HUES6 (cell line): ENCODE measurements around the gene VAC14.

Source experiments
- H3K27ac ChIP-seq: 2 replicates; pipeline ENCODE4 v1.7.0; 2013; ENCODE audit warnings: low read depth, mild to moderate bottlenecking, low read length, inconsistent platforms
- H3K27me3 ChIP-seq: 2 replicates; pipeline ENCODE4 v1.6.1; 2013; ENCODE audit warnings: low read length; ENCODE audit not compliant: control insufficient read depth, insufficient read depth
- H3K36me3 ChIP-seq: 2 replicates; pipeline ENCODE4 v1.6.1; 2013; ENCODE audit warnings: low read length; ENCODE audit not compliant: control insufficient read depth, insufficient read depth
- H3K4me1 ChIP-seq: 2 replicates; pipeline ENCODE4 v1.6.1; 2013; ENCODE audit warnings: low read length; ENCODE audit not compliant: control insufficient read depth, insufficient read depth
- H3K4me3 ChIP-seq: 2 replicates; pipeline ENCODE4 v1.5.1; 2013; ENCODE audit warnings: low read depth, low read length
- H3K9ac ChIP-seq: one replicate; pipeline ENCODE4 v1.6.1; 2013; ENCODE audit warnings: mild to moderate bottlenecking, low read length
- H3K9me3 ChIP-seq: 2 replicates; pipeline ENCODE4 v1.6.1; 2013; ENCODE audit warnings: low read depth, low read length; ENCODE audit not compliant: control insufficient read depth, insufficient read depth

Gene VAC14

DNA sequence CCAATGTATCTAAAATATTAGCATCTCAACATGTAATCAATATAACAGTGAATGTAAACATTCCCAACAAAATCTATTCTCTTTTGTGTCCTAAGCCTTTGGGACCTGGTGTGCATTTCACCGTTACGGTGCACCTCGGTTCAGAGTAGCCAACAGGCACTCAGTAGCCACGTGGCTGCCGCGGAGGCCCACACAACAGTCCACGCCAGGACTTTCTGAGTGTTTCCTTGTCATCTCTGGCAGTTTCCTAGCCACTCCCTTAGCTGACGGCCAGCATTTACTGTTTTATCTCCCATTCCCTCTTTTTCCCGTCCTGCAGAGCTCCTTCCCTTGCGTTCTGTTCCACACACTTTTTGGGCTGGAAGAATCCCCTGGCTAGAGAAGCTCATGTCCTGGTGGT is 36.3 kb downstream of the VAC14 start:
- H3K9ac ChIP-seq: no peak overlapping the region
- peaks cover 22% of the 10 kb centered on the region for H3K4me1 ChIP-seq
- no peak overlapping the region for H3K4me3 ChIP-seq
- H3K36me3 ChIP-seq: peaks cover 30% of the 10 kb centered on the region
- no peaks in the 10 kb centered on the region for H3K9me3 ChIP-seq
- H3K27me3 ChIP-seq: no peaks in the 10 kb centered on the region
- no peak overlapping the region for H3K27ac ChIP-seq

DNA sequence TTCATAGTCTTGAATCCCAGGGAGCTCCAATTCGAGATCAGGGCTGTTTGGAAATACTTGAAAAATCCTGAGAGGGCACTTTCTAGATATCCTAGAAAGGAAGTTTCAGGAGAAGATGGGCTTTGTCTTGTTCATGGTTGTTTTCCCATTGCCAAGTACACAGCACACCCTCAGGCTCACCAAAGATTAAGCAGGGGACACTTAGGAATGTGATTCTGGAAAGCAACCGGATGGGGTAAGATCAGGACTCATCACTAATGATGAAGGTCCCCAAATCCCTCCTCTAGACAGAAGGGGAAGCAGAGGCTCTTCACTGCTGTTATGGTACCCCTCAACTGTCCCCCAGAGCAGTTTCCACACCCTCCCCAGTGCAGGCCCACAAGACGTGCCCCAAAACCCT is 40.7 kb downstream of the VAC14 start:
- Histone ChIP-seq H3K27me3 (no peaks in the 10 kb centered on the region), H3K9ac (peak overlapping the region; percentile 76), H3K27ac (peak overlapping the region; percentile 71; the same call in 1 of the 2 replicates), H3K36me3 (peaks cover 34% of the 10 kb centered on the region), H3K4me1 (peaks cover 24% of the 10 kb centered on the region), H3K9me3 (no peaks in the 10 kb centered on the region), H3K4me3 (no peak overlapping the region; the same call in 1 of the 2 replicates)

DNA sequence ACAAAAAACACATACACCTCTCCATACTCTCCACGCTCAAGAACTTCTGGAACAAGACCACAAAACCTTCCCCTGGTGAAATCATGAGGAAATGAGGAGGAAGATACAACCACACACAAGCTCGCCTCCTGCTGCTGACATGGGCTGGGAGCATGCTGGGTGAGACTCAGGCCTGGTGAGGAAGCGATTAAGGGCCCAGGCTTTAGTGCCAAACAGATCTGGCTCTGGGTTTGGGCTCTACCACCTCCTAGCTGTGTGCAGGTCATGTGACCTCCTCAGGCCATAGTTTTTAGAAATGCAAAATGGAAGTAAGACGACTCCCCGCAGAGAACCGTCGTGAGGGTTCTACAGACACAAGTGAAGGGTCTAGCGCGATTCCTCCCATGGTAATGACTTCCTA is 41.3 kb downstream of the VAC14 start:
- peaks cover 36% of the 10 kb centered on the region for H3K36me3 ChIP-seq
- no peak overlapping the region for H3K4me3 ChIP-seq
- no peaks in the 10 kb centered on the region for H3K27me3 ChIP-seq
- peak overlapping the region; percentile 76 for H3K9ac ChIP-seq
- no peaks in the 10 kb centered on the region for H3K9me3 ChIP-seq
- peak overlapping the region; percentile 71; the same call in 1 of the 2 replicates for H3K27ac ChIP-seq
- H3K4me1 ChIP-seq: peaks cover 24% of the 10 kb centered on the region

DNA sequence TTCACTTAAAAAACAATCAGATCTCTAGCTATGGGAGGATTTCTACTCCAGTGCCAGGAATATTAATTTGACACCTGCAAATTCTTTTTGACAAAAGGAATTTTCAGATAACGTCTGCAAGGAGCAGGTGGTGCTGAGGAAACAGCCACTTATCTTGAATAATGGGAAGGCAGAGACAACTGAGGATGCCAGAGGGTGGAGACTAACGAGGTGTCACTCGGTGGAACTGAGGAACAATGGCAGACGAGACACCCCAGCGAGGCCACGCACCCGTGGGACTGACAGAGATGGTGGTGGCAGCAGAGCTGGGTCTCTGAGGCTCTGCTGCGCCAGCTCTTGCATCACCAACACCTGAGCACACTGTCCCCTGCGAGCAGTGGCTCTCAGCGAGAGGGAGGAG is 42.2 kb downstream of the VAC14 start:
- Histone ChIP-seq H3K27me3 (no peaks in the 10 kb centered on the region), H3K9me3 (no peaks in the 10 kb centered on the region), H3K9ac (no peak overlapping the region), H3K4me3 (no peak overlapping the region), H3K36me3 (peaks cover 36% of the 10 kb centered on the region), H3K4me1 (peaks cover 24% of the 10 kb centered on the region), H3K27ac (no peak overlapping the region; the same call in 1 of the 2 replicates)

DNA sequence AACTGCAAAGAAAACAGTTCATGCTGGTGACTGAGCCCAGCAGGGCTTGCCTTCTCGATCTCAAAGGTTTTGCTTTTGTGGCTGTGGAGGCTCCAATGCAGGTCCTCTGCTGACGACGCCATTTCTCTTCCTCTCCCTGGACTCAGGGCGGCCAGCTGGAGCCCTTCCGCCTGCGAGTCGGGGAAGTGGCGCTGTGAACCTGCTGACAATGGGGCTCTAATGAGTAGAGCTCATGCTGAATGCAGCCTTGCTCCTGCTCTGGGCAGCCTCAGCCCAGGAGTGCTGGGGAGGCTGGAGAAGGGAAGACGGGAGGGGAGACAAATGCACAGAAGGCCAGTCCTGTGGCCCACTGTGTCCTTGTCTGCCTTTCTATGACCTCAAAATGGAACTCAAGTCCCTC is 43.8 kb downstream of the VAC14 start:
- Histone ChIP-seq H3K27ac (no peak overlapping the region), H3K36me3 (peaks cover 31% of the 10 kb centered on the region), H3K4me3 (no peak overlapping the region), H3K27me3 (no peaks in the 10 kb centered on the region), H3K4me1 (peaks cover 24% of the 10 kb centered on the region), H3K9me3 (no peaks in the 10 kb centered on the region), H3K9ac (no peak overlapping the region)

DNA sequence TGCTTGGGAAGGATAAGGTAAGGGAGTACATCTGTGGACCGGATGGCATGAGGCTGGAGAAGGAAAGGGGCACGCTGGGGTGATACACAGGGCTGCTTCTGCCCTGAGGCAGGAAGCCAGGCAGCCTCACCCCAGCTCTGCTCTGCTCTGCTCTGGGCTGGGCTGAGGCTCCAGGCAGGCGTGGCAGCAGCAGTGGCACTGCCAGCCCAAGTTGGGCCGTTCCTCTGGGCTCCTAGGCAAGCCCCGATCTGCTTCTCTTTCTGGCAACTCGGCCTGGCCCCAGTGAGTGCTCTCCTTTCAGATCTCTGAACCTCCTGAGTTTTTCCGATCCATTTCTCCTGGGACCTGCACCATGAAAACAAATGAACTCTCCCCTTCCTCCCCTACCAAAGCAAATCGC is 44.9 kb downstream of the VAC14 start:
- Histone ChIP-seq H3K4me1 (peaks cover 17% of the 10 kb centered on the region), H3K9ac (no peak overlapping the region), H3K27ac (no peak overlapping the region)

DNA sequence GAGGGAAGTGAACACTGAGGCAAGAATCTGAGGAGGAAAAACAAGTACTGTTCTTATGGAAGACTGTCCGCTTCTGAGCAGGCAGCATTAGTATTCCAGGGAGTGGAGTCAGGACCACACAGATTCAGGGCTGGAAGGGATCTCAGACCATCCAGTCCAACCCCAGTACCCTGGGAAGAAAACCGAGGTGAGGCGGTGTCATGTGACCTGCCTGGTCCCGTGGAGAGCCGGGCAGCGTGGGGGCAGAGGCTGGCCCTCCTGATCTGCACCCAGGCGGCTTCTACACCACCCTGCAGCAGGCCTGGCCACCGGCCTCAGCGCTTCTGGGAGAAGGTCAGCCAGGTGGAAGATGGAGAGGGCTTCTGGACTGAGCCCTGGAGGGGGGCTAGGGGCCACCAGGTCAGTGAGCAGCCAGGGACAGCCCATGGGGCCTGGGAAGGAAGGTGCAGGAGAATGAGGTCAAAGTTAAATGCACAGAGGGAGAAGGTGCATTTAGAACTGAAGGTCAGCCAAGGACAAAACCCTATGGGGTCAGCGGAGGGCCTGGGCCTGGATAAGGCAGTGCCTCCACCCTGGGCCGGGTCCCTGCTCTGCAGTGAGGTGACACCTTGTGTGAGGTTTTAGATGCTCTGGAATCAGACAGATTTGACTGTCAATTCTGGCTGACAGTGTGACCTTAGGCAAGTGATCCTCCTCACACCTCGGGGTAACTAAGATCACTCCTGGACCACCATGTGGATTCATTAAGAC is 45.9 kb downstream of the VAC14 start:
- H3K27me3 ChIP-seq: no peaks in the 10 kb centered on the region
- no peak overlapping the region for H3K27ac ChIP-seq
- no peak overlapping the region for H3K4me3 ChIP-seq
- no peak overlapping the region for H3K9ac ChIP-seq
- H3K9me3 ChIP-seq: no peaks in the 10 kb centered on the region
- H3K4me1 ChIP-seq: peaks cover 17% of the 10 kb centered on the region
- peaks cover 22% of the 10 kb centered on the region for H3K36me3 ChIP-seq

More for the DNA sequence above, 44.9 kb downstream of the VAC14 start:
- Histone ChIP-seq H3K9me3 (no peaks in the 10 kb centered on the region), H3K27me3 (no peaks in the 10 kb centered on the region), H3K36me3 (peaks cover 22% of the 10 kb centered on the region), H3K4me3 (no peak overlapping the region)

DNA sequence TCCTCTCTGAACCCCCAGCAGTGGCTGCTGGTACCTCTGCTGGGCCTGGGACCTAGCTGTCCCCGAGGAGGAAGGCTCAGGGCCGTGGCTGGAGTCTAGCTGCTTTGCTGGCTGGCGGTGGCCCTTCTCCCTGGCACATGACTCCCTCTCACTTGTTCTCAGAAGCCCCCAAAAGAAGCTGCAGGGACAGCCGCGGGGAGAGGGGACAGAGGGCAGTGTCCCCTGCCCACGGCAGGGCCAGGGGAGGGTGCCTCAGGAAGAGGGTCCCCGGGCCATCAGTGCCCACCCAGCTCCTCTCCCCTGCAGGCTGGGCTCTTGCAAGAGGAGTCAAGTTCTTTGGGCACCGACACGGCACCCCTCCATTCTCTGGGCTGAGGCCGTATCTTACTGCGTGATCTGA is 46.6 kb downstream of the VAC14 start:
- Histone ChIP-seq H3K9me3 (no peaks in the 10 kb centered on the region), H3K36me3 (peaks cover 22% of the 10 kb centered on the region), H3K4me3 (no peak overlapping the region), H3K4me1 (peaks cover 16% of the 10 kb centered on the region), H3K9ac (no peak overlapping the region), H3K27me3 (no peaks in the 10 kb centered on the region), H3K27ac (no peak overlapping the region)

DNA sequence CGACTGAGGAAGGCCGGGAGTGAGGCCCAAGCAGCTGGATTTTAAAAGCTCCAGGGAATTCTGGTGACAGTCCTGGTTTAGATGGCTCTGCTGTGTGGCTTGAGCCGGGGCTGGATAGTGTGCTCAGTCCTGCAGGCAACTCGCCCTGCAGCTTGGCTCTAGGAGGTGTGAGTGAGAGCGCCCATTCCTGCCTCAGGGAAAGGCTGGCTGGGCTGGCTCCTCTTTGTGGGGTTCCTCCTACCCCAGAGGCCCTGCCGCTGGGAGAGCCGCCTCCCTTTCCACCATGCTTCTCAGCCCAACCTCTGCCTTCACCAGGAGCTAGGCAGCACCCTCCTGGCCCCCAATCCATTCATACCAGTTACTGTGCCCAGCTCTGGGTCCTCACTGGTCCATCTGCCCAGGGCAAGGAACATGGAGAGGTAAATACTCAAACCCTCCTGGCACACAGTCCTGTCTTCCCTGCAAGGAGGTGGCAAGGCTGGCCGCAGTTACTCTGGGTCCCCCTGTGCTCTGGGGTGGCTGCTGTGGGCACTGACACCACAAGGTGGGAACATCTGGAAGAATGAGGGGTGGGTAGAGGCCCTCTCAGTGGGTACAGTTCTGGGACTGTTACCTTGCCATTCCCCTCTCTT is 47.1 kb downstream of the VAC14 start:
- Histone ChIP-seq H3K9ac (no peak overlapping the region), H3K4me1 (peaks cover 16% of the 10 kb centered on the region), H3K9me3 (no peaks in the 10 kb centered on the region), H3K4me3 (no peak overlapping the region), H3K27me3 (no peaks in the 10 kb centered on the region), H3K27ac (no peak overlapping the region), H3K36me3 (peaks cover 20% of the 10 kb centered on the region)

DNA sequence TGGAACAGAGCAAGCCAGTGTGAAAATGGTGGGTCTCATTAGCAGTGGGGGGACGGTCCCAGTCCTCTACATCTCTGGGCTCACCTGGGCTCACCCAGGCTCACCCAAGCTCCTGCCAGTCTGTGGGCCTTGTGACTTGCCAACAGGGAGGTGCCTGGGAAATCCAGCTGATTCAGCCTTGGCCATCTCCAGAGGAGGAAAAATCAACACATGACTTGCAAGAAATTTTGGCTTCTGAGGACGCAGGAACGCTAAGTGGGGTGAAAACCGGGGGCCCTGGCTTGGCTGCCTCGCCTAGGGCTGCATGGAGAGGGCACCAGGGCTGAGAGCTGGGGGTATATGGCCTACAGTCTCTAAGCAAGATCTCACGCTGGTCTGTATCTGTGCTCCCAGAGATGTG is 47.7 kb downstream of the VAC14 start:
- H3K9ac ChIP-seq: no peak overlapping the region
- H3K27me3 ChIP-seq: no peaks in the 10 kb centered on the region
- no peak overlapping the region for H3K27ac ChIP-seq
- no peak overlapping the region for H3K4me3 ChIP-seq
- H3K36me3 ChIP-seq: peaks cover 15% of the 10 kb centered on the region
- H3K9me3 ChIP-seq: no peaks in the 10 kb centered on the region
- H3K4me1 ChIP-seq: peaks cover 16% of the 10 kb centered on the region

DNA sequence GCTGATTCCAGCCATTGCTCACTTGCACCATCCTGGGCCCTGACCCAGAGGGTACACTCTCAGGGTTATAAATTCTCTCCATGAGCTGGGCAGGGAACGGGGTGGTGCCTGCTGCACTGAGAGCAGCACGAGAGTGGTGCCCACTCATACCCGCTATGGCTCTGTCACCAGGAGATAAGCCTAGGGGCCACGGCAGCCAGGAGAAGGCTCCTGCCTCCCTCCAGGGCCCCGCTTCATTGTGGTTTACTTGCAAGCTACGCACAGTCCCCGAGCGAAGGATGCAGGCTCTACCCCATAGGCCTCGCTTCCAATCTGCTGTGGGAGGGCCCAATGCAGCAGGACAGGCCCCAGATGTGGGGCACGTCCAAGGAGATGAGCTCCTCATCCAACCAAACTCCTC is 48.5 kb downstream of the VAC14 start:
- H3K4me3 ChIP-seq: no peak overlapping the region
- no peaks in the 10 kb centered on the region for H3K27me3 ChIP-seq
- peaks cover 15% of the 10 kb centered on the region for H3K36me3 ChIP-seq
- no peaks in the 10 kb centered on the region for H3K9me3 ChIP-seq
- no peak overlapping the region for H3K27ac ChIP-seq
- no peak overlapping the region for H3K9ac ChIP-seq
- peaks cover 16% of the 10 kb centered on the region for H3K4me1 ChIP-seq
